ENCODE data around the gene PSMD13. TPM values are rescaled to one million over a fixed set of nuclear protein-coding genes. Genes with fewer than 3 reads are reported as not detected.

The PSMD13 gene
- total and polyA plus RNA-seq, 2 of the 4 experiments (the other 2 are of a cell fraction), result 177 to 217 TPM

DNA sequence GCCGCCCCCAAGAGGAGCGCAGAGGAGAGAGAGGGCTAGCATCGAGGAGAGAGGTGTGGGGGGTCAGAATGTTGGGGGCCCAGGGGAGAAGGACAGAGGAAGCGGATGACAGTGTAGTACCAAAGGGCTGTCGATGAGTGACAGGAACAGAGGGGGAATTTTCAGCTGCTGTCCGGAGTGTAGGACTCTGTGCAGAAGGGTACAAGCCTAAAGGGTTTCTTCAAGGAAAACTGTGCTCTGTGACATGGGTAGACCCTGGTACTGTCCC is 36.1 kb downstream of the PSMD13 start:
- no peak overlapping the region for H4K5ac ChIP-seq (ENCODE audit: low read depth, low read length)
- CTCF ChIA-PET, result no interaction called here

More for the DNA sequence above, 36.1 kb downstream of the PSMD13 start:
- dilution Hi-C loops (cut with HindIII; ENCODE audit: low sequenced_read_pairs, unreplicated experiment) (no loop called here), in situ Hi-C loops (cut with MboI; ENCODE audit: low sequenced_read_pairs) (no loop called here), intact Hi-C loops (cut with micrococcal nuclease) (no loop called here)
- no peak for TF ChIP-seq CHD1 (IDR thresholded peaks at IDR 0.05; ENCODE audit: low read depth, low read length)
- TF ChIP-seq MXI1 (IDR thresholded peaks at IDR 0.05; ENCODE audit: borderline replicate concordance, low read depth, low read length), result no peak
- no peak for TF ChIP-seq FOS (IDR thresholded peaks at IDR 0.05; ENCODE audit: low read depth, low read length)
- TF ChIP-seq, protein P1, sequence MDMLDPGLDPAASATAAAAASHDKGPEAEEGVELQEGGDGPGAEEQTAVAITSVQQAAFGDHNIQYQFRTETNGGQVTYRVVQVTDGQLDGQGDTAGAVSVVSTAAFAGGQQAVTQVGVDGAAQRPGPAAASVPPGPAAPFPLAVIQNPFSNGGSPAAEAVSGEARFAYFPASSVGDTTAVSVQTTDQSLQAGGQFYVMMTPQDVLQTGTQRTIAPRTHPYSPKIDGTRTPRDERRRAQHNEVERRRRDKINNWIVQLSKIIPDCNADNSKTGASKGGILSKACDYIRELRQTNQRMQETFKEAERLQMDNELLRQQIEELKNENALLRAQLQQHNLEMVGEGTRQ (IDR thresholded peaks at IDR 0.05; ENCODE audit: low read depth, low read length), result no peak
- no peak for TF ChIP-seq RFX5 (IDR thresholded peaks at IDR 0.05; ENCODE audit: low read depth, low read length)
- TF ChIP-seq POLR2A (IDR thresholded peaks at IDR 0.05; ENCODE audit: low read depth, low read length), result no peak
- TF ChIP-seq BHLHE40 (IDR thresholded peaks at IDR 0.05; ENCODE audit: low read depth, low read length), result no peak
- no peak for TF ChIP-seq MAZ (IDR thresholded peaks at IDR 0.05; ENCODE audit: borderline replicate concordance, low read depth, low read length)
- no peak for TF ChIP-seq NFE2L2 (IDR thresholded peaks at IDR 0.05; ENCODE audit: low read depth, low read length)
- TF ChIP-seq CEBPB (IDR thresholded peaks at IDR 0.05; ENCODE audit: low read depth, low read length), result no peak
- no peak for TF ChIP-seq SMC3 (IDR thresholded peaks at IDR 0.05; ENCODE audit: low read depth, low read length)
- TF ChIP-seq MAFK (IDR thresholded peaks at IDR 0.05; ENCODE audit: low read depth, low read length), result no peak
- no peak for TF ChIP-seq RAD21 (IDR thresholded peaks at IDR 0.05; ENCODE audit: low read length)
- TF ChIP-seq, protein P2, sequence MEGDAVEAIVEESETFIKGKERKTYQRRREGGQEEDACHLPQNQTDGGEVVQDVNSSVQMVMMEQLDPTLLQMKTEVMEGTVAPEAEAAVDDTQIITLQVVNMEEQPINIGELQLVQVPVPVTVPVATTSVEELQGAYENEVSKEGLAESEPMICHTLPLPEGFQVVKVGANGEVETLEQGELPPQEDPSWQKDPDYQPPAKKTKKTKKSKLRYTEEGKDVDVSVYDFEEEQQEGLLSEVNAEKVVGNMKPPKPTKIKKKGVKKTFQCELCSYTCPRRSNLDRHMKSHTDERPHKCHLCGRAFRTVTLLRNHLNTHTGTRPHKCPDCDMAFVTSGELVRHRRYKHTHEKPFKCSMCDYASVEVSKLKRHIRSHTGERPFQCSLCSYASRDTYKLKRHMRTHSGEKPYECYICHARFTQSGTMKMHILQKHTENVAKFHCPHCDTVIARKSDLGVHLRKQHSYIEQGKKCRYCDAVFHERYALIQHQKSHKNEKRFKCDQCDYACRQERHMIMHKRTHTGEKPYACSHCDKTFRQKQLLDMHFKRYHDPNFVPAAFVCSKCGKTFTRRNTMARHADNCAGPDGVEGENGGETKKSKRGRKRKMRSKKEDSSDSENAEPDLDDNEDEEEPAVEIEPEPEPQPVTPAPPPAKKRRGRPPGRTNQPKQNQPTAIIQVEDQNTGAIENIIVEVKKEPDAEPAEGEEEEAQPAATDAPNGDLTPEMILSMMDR (conservative IDR thresholded peaks at IDR 0.05; ENCODE audit: low read depth, low read length), result no peak
- TF ChIP-seq RCOR1 (IDR thresholded peaks at IDR 0.05; ENCODE audit: insufficient replicate concordance, low read length), result no peak
- TF ChIP-seq, protein P3, sequence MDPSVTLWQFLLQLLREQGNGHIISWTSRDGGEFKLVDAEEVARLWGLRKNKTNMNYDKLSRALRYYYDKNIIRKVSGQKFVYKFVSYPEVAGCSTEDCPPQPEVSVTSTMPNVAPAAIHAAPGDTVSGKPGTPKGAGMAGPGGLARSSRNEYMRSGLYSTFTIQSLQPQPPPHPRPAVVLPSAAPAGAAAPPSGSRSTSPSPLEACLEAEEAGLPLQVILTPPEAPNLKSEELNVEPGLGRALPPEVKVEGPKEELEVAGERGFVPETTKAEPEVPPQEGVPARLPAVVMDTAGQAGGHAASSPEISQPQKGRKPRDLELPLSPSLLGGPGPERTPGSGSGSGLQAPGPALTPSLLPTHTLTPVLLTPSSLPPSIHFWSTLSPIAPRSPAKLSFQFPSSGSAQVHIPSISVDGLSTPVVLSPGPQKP (IDR thresholded peaks at IDR 0.05; ENCODE audit: borderline replicate concordance, low read depth, low read length), result no peak
- no peak overlapping the region for H4K8ac ChIP-seq (ENCODE audit: low read depth in 2 of 2, low read length in 2 of 2)
- no peaks in the 10 kb centered on the region for H3K79me1 ChIP-seq (ENCODE audit: low read depth in 1 of 2, low read length in 2 of 2)
- H2AFZ ChIP-seq (replicated peaks; ENCODE audit: low read length, poor library complexity), result no peak overlapping the region
- H3K4ac ChIP-seq (ENCODE audit: low read depth, low read length), result no peak overlapping the region
- no peak overlapping the region for H4K91ac ChIP-seq (ENCODE audit: insufficient read depth, low read depth, low read length)
- no peak overlapping the region for H3K14ac ChIP-seq (replicated peaks; ENCODE audit: low read depth, low read length)
- H2BK15ac ChIP-seq (ENCODE audit: low read depth, low read length), result no peak overlapping the region
- H3K36me3 ChIP-seq (ENCODE audit: control insufficient read depth, insufficient read depth, low read length), result no peaks in the 10 kb centered on the region
- H4K20me1 ChIP-seq (ENCODE audit: insufficient read depth, low read length), result no peaks in the 10 kb centered on the region
- ATAC-seq (ENCODE audit: low read depth), result no peak
- WGBS, 2 experiments (ENCODE audit: extremely low coverage in 2 of 2, insufficient read length in 1 of 2), result 80% methylated on average over 1 of the region's 6 CpGs; no CpG with 5 or more reads in 1 of the 2 experiments
- peaks cover 6% of the 10 kb centered on the region for H3K9me3 ChIP-seq (ENCODE audit: control insufficient read depth, insufficient read depth, low read length)
- H3K4me2 ChIP-seq (ENCODE audit: low read depth, low read length), result no peak overlapping the region
- H3K18ac ChIP-seq (ENCODE audit: low read depth, low read length), result no peak overlapping the region
- no peak overlapping the region for H3K9ac ChIP-seq (ENCODE audit: low read depth, low read length)
- no peak overlapping the region for H2AK5ac ChIP-seq (ENCODE audit: low read depth, low read length)
- no TSS peak for BruUV-seq (replicated peaks)
- POLR2A ChIA-PET (ENCODE audit: unreplicated experiment), result no interaction called here
- H3K27ac ChIP-seq (ENCODE audit: insufficient read depth, low read length), result no peak overlapping the region
- H3K4me3 ChIP-seq (ENCODE audit: insufficient read depth, low read depth, low read length), result no peak overlapping the region
- no peak overlapping the region for H2BK120ac ChIP-seq (ENCODE audit: low read depth, low read length)
- no peak for DNase-seq
- H3K9me1 ChIP-seq (ENCODE audit: insufficient read depth, low read length), result no peaks in the 10 kb centered on the region
- H3K4me1 ChIP-seq (ENCODE audit: control insufficient read depth, insufficient read depth, low read length), result no peaks in the 10 kb centered on the region
- no peak overlapping the region for H2BK20ac ChIP-seq (ENCODE audit: low read depth, low read length)
- H3K27me3 ChIP-seq (ENCODE audit: control insufficient read depth, insufficient read depth, low read length), result peaks cover 52% of the 10 kb centered on the region
- no peak overlapping the region for H2BK5ac ChIP-seq (ENCODE audit: low read depth, low read length, poor library complexity, severe bottlenecking)
- H2AK9ac ChIP-seq (replicated peaks; ENCODE audit: low read depth, low read length, poor library complexity), result no peak overlapping the region
- H3K56ac ChIP-seq (ENCODE audit: extremely low read depth, insufficient read depth, low read length), result no peak overlapping the region
- H3K23ac ChIP-seq (ENCODE audit: low read depth, low read length), result no peak overlapping the region
